NCI-H2171 (cell line): Measurements from ENCODE around the gene TARP.
"Not testable (repeated sequence)": the region's sequence is repeated elsewhere in the genome, so short reads cannot be mapped to it uniquely, and the experiment has no call there.

Source experiments
- DNase-seq: peaks from one replicate; lab custom pipeline; 2025; lab: John Stamatoyannopoulos, UW

Gene TARP

DNA sequence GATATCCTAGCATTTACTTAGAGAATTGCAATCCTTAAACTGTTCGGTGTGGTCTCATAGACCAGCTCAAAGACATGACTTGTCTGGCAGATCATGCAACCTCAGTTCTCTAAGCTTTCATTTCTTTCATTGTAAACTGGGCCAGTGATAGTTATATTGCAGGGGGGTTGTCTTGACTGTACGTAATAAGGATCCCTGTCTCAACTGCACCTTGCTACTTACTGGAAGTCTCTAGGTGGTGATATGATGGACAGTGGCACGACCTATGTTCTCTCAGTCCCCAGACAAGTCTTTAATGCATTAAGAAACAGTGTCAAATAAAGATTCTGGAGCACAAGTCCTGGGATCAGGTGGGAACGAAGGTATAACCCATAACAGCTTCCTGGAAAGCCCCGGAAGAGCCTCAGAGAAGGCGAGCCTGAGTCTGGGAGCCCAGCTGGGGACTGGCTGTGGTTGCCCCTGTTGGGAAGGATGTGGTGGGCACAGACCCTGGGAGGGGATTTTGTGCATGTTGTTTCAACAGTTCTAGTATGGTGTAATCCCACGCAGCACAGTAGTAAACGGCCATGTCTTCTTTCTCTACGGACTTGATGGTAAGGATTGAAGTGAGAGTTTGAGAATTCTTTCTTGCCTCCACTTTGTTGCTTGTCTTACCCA lies 26.0 kb upstream of the TARP start:
- DNase-seq = no peak

- DNase-seq = no peak
These were observed 22.8 kb upstream of the TARP start for GRCh38 chr7:38296059-38296857.

DNA sequence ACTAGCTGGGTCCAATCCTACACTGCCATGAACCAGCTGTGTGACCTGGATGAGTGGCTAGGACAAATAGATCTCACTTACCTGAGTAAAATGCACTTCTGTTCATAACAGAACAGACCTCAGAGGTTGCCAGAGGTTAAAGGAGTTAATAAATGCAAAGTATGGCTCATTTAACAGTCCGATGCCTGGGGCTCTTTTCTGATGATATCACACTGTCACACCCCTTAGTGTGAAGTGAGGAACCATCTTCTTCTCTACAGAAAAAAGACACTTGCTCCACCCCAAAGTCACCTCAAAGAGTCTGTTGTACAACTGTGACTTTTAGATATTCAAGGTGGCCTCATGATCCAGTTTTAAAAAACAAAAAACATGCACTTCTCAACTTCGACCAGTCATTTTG lies 21.5 kb upstream of the TARP start:
- no peak for DNase-seq

- DNase-seq = no peak
These were observed 19.0 kb upstream of the TARP start for GRCh38 chr7:38292442-38292841.

DNA sequence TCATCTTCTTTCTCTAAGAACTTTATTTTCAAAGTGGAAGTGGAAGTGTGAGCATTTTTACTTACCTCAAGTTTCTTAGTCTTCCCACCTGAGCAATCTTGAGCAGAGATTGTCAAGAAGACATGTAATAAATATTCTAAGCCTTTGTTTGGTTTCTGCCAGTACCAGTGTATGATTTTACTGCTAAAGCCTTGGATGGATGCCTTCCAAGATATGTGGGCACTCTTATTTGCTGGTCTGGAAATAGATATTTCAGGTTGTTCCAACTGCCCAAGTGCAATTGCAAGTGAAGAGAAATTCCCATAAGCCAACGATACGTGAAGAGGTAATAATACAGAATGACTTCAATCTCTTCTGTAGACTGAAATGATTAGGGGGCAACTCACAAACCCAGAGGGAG lies 18.2 kb upstream of the TARP start:
- no peak for DNase-seq

DNA sequence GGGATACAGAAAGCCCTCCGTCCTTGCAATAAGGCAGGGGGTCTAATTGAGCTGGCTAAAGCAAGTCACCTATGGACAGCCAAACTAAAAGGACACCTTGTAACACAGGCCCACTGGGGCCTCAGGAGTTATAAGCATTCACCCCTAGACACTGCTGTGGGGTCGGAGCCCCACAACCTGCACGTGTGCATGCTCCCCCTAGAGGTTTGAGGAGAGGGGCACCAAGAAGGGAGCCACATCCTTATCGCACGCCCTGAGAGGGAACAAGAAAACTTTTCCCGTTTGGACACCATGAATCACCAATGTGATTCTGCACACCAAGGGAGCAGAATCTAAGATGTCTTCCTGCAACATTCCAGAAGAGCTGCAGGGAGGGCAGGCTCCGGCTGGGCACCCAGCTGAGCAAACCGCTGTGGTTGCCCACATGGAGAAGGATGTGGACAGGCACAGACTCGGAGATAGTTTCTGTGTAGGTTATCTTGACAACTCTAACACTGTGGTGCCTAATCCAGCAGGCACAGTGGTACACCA lies 17.7 kb upstream of the TARP start:
- DNase-seq = no peak

DNA sequence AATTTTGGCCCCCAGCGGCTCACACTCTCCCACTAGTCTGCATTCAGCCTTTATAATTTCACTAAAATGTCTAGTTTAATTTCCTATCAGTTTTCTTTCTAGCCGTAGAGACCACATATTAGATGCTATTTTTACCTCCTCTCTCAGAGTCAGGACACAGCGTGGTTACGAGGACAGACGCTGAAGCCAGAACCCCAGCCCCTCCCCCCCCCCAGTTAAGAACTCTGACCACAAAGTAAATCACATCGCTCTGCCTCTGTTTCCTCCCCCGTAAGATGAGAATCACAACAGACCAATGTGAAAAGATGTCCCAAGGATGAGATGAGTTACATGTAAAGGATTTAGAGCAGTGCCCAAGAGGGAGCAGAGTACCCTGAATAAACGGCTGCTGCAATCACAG lies 11.1 kb upstream of the TARP start:
- DNase-seq = no peak

DNA sequence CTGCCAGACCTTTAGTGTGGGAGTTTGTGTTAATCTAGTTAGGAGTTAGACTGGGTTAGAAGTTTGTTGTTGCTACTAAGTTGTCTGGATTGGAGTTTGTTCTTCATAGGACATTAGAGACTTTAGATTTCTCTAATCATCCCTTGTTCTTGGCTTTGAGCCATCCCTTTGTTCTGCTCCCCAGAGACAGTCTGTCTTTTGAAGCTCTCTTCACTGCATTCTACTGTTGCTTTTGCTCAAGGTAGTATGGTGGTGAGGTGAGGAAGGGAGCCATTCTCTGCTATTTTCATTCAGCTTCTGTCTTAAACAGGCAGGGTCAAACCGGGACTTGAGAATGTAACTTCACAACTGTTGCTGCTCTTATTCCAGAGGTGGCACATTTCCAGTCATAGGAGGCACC lies 10.4 kb upstream of the TARP start:
- DNase-seq = no peak

DNA sequence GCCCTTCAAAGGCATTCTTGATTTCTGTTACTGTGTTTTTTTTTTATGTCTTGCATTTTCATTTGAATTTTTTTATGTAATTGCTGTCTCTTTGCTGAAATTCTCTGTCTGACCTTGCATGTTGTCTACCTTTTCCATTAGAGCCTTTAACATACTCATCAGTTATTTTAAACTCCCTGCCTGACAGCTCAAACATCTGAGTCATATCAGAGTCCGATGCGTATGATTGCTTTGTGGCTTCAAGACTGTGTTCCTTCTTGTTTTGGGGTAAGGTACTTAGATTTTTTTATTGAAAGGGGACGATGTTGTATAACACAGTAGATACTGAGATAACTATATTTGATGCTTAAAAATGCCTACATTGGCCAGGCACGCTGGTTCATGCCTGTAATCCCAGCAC lies 9.7 kb upstream of the TARP start:
- no peak for DNase-seq

DNA sequence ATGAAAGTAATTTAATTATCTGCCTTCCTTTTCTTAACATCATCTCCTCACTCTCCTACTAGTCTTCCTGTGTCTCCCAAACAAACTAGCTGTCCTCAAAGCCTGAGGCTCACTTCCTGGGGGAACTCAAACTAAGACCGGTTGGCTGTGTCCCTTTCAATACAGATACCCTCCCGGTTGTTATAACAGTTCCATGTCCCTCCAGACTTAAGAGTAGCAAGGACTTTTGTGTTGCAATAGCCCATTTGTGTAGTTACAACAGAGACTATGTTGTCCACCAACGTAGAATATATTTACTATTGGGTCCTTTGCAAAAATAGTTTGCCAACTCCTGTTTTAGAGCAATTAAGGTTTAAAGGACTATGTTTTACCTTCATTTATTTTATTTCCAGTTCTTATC lies 8.6 kb upstream of the TARP start:
- DNase-seq = no peak

GRCh38 chr7:38281266-38281665 lies 7.8 kb upstream of the TARP start:
- DNase-seq = no peak

DNA sequence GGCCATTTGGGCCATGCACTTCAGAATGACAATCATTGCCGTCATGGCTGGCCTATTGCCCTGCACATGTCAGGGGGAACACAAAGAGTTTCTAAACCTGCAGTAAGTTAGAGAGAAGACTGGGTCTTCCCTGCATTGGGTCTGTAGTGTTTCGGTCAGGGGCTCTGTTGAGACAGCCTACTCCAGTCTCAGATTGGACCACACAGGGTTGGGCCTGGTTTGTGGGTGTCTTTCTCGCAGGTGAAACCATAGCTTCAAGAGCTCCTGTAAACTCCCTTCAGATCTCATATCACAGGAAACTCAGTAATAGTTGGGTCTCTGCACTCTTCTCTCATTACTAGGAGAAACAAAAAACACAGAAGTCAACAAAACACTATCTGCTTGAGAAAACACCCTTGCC lies 7.3 kb upstream of the TARP start:
- no peak for DNase-seq

GRCh38 chr7:38280000-38280399 lies 6.6 kb upstream of the TARP start:
- no peak for DNase-seq

DNA sequence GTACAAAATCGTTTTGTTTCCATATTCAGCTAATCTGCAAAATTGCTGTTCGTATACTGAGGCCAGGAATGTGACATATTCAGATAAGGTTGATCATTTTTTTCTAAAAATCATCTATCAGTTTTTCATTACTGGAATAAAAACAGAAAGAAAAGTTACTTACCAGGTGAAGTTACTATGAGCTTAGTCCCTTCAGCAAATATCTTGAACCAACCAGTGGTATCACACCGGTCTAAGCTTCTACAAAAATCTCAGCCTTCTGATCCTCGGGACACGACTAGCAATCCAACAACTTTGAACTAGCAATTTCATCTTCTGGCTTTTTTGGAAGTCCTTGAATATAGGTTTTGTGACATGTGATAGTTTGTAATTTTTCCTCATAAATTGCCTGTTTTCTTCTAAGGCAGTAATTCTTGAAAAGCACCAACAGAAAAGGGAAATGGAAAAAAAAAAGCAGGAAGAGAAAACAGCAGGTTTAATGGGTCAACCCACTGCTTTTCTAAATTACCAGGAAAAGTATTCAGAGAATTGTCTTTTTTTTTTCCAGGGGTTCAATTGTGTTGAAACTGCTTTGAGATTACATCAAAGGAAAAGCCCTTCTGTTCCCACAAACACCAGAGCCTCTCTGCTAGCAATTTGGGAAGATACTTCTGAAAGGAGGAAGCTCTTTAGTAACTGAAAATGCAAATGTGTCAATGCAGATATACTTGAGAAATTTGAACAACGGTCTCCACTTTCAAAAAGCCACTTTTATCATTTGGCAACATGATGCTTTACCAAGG lies 2.9 kb upstream of the TARP start:
- DNase-seq = no peak

- DNase-seq = no peak
These were observed 1.6 kb upstream of the TARP start for GRCh38 chr7:38274927-38275620.

DNA sequence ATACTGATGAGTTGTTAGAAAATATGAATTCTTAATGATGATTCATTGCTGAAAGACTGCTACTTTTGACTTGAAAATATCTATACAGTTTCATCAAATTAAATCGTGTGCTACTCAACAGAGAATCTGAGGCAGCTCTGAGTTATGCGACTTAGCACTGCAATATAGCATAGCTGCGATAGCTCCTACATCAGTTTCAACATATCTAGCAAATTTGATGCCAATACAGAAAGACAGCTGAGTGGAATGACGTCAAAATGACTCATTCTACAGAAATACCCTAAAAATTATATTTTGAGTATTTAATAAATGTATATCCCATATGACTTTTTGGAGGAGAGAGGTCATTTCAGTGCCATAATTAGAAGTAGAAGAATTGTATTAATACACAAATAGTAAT lies 1.1 kb upstream of the TARP start:
- no peak for DNase-seq

- not testable (repeated sequence) for DNase-seq
These were observed 3.0 kb downstream of the TARP start for GRCh38 chr7:38270405-38270804.

DNA sequence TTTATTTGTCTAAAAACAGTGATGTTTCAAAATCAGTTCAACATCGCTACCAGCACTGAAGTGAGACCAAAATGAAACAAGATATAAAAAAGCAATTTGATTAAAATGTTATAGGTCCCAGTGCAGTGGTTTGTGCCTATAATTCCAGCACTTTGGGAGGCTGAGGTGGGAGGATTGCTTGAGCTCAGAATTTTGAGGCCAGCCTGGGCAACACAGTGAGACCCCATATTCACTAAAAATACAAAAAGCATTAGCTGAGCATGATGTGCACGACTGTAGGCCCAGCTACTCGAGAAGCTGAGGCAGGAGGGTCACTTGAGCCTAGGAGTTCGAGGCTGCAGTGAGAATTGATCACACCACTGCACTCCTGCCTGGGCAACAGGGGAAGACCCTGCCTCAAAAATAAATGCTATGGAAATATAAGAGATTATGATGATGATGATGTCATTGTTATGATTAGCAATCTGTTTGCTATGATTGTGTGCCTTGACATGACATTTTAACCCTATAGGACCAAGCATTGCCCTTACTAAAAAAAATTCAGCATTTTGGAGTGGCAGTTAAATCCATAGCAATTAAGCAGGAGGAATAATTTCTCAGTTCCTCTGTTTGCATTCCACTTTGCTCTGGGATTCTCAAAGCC lies 3.6 kb downstream of the TARP start:
- DNase-seq = not testable (repeated sequence)

DNA sequence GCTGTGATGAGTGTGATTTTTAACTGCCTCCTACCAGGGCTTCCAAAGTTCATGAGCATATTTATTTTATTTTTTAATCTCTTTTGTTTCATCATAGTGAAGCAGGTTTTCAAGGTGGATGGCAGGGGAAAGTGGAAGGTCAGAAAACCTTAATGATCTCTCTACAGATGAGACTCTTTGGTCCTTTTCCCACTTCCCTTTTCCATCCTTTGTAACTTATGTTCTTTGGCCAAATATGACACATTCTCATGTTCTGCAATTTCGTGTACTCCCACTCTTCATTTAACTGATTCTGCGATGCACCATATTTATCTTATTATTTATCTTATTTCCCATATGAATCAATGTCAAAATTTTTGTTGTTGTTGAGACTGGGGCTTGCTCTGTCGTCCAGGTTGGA lies 7.5 kb downstream of the TARP start:
- not testable (repeated sequence) for DNase-seq

GRCh38 chr7:38264602-38265001 lies 8.8 kb downstream of the TARP start:
- not testable (repeated sequence) for DNase-seq

- DNase-seq = not testable (repeated sequence)
These were observed 10.2 kb downstream of the TARP start for GRCh38 chr7:38263274-38263673.

DNA sequence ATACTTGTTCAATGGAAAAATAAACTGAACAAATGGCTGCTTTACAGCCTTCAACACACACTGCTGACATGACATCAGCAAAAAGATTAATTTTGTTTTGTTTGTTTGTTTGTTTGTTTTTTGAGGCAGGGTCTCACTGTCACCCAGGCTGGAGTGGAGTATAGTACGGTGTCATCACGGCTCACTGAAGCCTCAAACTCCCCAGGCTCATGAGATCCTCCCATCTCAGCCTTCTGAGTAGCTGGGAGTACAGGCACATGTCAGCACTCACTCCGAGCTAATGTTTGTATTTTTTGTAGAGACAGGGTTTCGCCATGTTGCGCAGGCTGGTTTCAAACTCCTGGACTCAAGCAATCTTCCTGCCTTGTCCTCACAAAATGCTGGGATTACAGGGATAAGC lies 10.9 kb downstream of the TARP start:
- no peak for DNase-seq
